HT-29 (cell line): ENCODE measurements around the gene PCDHA11. TPM values are rescaled to one million over a fixed set of nuclear protein-coding genes. Genes with fewer than 3 reads are reported as not detected.

ENCODE experiments used
- DNase-seq: peaks from one replicate; pipeline ENCODE4 v3.0.0-alpha.2; 2015; ENCODE audit warnings: low spot score
- total RNA-seq: library from RNA; depleted of rRNA; stranded (reverse); fragments of >200 nt; shearing (Covaris generic); gene quantifications from 2 replicates; pipeline ENCODE4 v1.2.3, GENCODE V29; 2014; rRNA removed

The PCDHA11 gene
- total RNA-seq, 1 experiment from 2014 or later = not detected

GRCh38 chr5:140916325-140916724 lies 47.6 kb downstream of the PCDHA11 start:
- DNase-seq = no peak

Other genes starting within 250 kb of the PCDHA11 start
- gene CD14, start 235.8 kb upstream of the PCDHA11 start, total RNA-seq = 8.0 and 12.2 TPM in 2 replicates
- gene TMCO6, start 229.5 kb upstream of the PCDHA11 start, total RNA-seq = 39.5 and 52.2 TPM in 2 replicates
- 112 and 134 TPM in 2 replicates for gene NDUFA2, start 221.3 kb upstream of the PCDHA11 start, total RNA-seq
- 48.3 and 62.7 TPM in 2 replicates for gene IK, start 221.1 kb upstream of the PCDHA11 start, total RNA-seq
- 39.1 and 45.8 TPM in 2 replicates for gene WDR55, start 204.1 kb upstream of the PCDHA11 start, total RNA-seq
- 2.7 and 2.9 TPM in 2 replicates for gene DND1, start 195.4 kb upstream of the PCDHA11 start, total RNA-seq
- 70.2 and 70.8 TPM in 2 replicates for gene HARS1, start 177.6 kb upstream of the PCDHA11 start, total RNA-seq
- 20.4 and 24.0 TPM in 2 replicates for gene HARS2, start 177.5 kb upstream of the PCDHA11 start, total RNA-seq
- 26.8 and 29.3 TPM in 2 replicates for gene ZMAT2, start 168.5 kb upstream of the PCDHA11 start, total RNA-seq
- not detected in 2 replicates for gene PCDHA1, start 82.8 kb upstream of the PCDHA11 start, total RNA-seq
- 0.05 TPM in 1 of 2 replicates, not detected in the other for gene PCDHA2, start 74.1 kb upstream of the PCDHA11 start, total RNA-seq
- not detected in 2 replicates for gene PCDHA3, start 67.9 kb upstream of the PCDHA11 start, total RNA-seq
- not detected in 2 replicates for gene PCDHA4, start 61.9 kb upstream of the PCDHA11 start, total RNA-seq
- not detected in 2 replicates for gene PCDHA5, start 47.3 kb upstream of the PCDHA11 start, total RNA-seq
- gene PCDHA6, start 41.0 kb upstream of the PCDHA11 start, total RNA-seq = not detected in 2 replicates
- gene PCDHA7, start 34.7 kb upstream of the PCDHA11 start, total RNA-seq = not detected in 2 replicates
- not detected in 2 replicates for gene PCDHA8, start 27.8 kb upstream of the PCDHA11 start, total RNA-seq
- not detected in 2 replicates for gene PCDHA9, start 20.6 kb upstream of the PCDHA11 start, total RNA-seq
- 0.25 TPM in 1 of 2 replicates, not detected in the other for gene PCDHA10, start 13.1 kb upstream of the PCDHA11 start, total RNA-seq
- gene PCDHA12, start 6.4 kb downstream of the PCDHA11 start, total RNA-seq = 0.13 TPM in 1 of 2 replicates, not detected in the other
- gene PCDHA13, start 13.2 kb downstream of the PCDHA11 start, total RNA-seq = not detected in 2 replicates
- gene PCDHAC1, start 57.3 kb downstream of the PCDHA11 start, total RNA-seq = not detected in 2 replicates
- 0.03 and 0.10 TPM in 2 replicates for gene PCDHAC2, start 97.5 kb downstream of the PCDHA11 start, total RNA-seq
- gene PCDHB1, start 182.4 kb downstream of the PCDHA11 start, total RNA-seq = not detected in 2 replicates
- 0.13 TPM in 1 of 2 replicates, not detected in the other for gene PCDHB2, start 225.7 kb downstream of the PCDHA11 start, total RNA-seq
- 0.03 TPM in 1 of 2 replicates, not detected in the other for gene PCDHB3, start 231.5 kb downstream of the PCDHA11 start, total RNA-seq